PC-3 (cell line): ENCODE results near the gene SYNPO.

Experiments used
- EZH2 ChIP-seq: fragments of 300-600 bp; sonication (generic); IDR thresholded peaks from one replicate; pipeline ENCODE4 v1.6.1; 2017; ENCODE audit warnings: antibody characterized with exemption, mild to moderate bottlenecking, low read length; ENCODE audit not compliant: unreplicated experiment
- EZH2phosphoT487 ChIP-seq: fragments of 300-600 bp; sonication (generic); IDR thresholded peaks from 2 replicates; pipeline ENCODE4 v1.6.1; 2018; ENCODE audit warnings: mild to moderate bottlenecking, antibody characterized with exemption, low read length, borderline replicate concordance
- TF ChIP-seq, protein P1 (sequence below): fragments of 300-600 bp; sonication (generic); conservative IDR thresholded peaks from 2 replicates; pipeline ENCODE4 v1.5.1; 2017; ENCODE audit warnings: antibody characterized with exemption, low read depth, mild to moderate bottlenecking, low read length

GRCh38 chr5:150703762-150704161, 63.3 kb downstream of the SYNPO start:
- TF ChIP-seq, protein P1, sequence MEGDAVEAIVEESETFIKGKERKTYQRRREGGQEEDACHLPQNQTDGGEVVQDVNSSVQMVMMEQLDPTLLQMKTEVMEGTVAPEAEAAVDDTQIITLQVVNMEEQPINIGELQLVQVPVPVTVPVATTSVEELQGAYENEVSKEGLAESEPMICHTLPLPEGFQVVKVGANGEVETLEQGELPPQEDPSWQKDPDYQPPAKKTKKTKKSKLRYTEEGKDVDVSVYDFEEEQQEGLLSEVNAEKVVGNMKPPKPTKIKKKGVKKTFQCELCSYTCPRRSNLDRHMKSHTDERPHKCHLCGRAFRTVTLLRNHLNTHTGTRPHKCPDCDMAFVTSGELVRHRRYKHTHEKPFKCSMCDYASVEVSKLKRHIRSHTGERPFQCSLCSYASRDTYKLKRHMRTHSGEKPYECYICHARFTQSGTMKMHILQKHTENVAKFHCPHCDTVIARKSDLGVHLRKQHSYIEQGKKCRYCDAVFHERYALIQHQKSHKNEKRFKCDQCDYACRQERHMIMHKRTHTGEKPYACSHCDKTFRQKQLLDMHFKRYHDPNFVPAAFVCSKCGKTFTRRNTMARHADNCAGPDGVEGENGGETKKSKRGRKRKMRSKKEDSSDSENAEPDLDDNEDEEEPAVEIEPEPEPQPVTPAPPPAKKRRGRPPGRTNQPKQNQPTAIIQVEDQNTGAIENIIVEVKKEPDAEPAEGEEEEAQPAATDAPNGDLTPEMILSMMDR, result no peak
- TF ChIP-seq EZH2phosphoT487 (no peak), EZH2 (no peak)
